GM18517 (cell line): ENCODE measurements around the gene SUN1.
"Not testable (repeated sequence)": the region's sequence is repeated elsewhere in the genome, so short reads cannot be mapped to it uniquely, and the experiment has no call there.

Experiments used
- ATAC-seq: cut with Tn5 transposase; IDR thresholded peaks from one replicate; pipeline ENCODE4 v1.9.1; 2021; ENCODE audit warnings: mild to moderate bottlenecking, moderate library complexity; ENCODE audit not compliant: unreplicated experiment

Gene SUN1, protein sequence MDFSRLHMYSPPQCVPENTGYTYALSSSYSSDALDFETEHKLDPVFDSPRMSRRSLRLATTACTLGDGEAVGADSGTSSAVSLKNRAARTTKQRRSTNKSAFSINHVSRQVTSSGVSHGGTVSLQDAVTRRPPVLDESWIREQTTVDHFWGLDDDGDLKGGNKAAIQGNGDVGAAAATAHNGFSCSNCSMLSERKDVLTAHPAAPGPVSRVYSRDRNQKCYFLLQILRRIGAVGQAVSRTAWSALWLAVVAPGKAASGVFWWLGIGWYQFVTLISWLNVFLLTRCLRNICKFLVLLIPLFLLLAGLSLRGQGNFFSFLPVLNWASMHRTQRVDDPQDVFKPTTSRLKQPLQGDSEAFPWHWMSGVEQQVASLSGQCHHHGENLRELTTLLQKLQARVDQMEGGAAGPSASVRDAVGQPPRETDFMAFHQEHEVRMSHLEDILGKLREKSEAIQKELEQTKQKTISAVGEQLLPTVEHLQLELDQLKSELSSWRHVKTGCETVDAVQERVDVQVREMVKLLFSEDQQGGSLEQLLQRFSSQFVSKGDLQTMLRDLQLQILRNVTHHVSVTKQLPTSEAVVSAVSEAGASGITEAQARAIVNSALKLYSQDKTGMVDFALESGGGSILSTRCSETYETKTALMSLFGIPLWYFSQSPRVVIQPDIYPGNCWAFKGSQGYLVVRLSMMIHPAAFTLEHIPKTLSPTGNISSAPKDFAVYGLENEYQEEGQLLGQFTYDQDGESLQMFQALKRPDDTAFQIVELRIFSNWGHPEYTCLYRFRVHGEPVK

DNA sequence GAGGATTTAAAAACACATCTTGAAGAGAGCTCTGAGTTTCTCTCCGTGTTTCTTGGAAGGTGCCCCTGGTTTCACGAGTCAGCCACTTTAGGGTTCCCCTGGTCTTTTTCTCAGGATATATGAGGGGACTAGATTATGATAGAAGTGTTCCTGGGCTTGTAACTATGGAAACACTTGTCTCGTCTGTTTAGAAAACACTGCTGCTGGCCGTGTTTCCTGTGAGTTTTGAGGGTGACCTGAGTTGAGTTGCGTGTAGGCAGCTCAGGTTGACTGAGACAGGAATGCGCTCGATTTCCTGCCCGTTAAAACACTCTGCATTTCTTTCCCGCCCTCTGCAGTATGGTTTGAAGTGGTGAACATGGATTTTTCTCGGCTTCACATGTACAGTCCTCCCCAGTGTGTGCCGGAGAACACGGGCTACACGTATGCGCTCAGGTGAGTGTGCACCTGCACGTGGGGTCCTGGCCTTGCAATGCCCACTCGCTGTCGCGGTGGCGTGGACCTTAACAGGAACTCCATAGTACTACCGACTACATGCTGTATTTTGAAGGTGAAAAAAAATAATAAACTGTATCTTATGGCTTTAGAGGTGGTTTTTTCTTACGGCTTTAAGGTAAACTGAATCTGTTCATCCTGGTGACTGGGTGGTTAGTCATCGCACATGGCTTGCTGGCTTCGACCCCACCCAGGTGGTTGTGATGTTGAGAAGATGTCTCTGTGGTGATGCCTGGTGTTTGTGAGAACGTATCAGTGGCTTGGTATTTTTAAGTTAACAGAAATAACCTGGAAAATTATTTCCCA is at the start of gene SUN1:
Gene SUN1 (plus strand): TSS at position 310 of the 801 bp plus-strand sequence. CDS start 49 bp downstream, at position 359.
- ATAC-seq = peak; percentile 28

DNA sequence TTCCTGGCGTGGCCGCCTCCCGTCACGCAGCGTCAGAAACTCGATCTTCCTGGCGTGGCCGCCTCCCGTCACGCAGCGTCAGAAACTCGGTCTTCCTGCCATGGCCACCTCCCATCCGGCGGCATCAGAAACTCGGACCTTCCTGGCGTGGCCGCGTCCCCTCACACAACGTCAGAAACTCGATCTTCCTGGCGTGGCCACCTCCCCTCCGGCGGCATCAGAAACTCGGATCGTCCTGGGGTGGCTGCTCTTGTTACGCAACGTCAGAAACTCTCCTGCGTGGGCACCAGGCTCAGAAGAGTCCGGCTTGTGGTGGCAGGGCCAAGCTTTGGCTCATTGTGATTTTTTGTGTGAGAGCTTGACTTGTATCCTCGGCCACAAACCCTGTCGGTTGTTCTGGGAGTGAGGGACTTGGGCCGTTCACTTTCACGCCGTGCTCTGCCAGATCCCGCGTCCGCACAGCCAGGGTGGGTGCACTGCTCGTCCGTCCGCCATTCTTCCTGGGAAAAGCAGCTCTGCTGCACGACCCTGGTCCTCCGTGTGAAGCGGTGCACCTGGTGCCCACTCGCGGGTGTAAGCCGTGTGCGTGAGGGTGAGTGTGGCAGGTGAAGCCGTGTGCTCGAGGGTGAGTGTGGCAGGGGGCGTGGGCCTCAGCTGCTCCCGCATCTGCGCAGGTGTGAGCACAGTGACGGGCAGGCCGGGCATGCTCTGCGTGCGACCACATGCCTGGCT is 49.4 kb upstream of the SUN1 start:
- no peak for ATAC-seq

DNA sequence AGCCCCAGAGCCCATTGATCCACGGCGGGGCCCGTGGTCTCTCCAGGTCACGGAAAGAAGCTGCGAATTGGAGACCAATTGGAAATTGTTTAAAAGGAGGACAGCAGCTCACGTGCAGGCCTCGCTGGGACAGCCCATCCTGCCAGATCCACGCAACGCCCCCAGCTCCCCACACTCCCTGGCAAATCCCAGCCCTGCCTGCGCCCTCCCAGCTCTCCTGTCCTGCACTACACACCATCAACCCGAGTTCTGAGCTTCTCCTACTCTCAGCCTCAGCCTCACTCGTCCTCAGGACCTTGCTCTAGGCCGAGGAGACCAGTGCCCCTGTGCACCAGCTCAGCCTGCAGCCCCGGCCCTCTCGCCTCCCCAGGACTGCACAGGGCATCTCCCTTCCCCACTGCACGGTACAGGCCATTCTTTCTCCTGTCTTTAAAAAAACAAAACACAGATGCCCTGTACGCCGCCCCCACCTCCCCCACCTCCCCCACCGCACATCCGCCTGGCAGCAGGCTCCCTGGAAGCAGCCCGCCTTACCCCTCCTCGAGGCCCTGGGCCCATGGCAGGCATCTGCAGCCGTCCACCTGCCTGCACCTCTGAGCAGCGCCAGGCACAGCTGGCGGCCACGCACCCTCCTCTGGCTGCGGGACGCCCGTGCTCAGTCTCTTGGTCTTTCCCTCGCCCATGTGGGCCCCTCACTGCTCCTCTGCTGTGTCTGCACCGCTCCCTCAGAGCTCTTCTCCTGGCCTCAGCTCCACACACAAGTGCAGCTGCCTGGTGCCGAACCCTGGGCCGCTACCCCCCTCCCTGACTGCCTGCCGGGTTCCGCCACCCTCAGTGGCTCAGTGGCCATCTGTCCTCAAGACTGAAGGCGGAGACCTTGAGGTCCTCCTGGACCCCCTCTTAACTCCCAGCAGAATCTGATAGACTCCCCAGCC is 48.5 kb upstream of the SUN1 start:
- ATAC-seq = no peak

DNA sequence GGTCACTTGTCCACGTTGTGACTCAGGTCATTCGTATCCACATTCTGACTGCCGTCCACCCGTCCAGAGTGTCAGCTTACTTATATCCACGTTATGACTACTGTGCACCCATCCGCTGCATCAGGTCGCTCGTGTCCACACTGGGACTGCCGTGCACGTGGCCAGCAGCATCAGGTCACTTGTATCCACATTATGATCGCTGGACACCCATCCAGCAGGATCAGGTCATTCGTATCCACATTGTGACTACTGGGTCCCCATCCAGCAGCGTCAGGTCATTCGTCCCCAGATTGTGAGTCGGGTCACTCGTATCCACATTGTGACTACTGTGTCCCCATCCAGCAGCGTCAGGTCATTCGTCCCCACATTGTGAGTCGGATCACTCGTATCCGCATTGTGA is 47.3 kb upstream of the SUN1 start:
- ATAC-seq = no peak

DNA sequence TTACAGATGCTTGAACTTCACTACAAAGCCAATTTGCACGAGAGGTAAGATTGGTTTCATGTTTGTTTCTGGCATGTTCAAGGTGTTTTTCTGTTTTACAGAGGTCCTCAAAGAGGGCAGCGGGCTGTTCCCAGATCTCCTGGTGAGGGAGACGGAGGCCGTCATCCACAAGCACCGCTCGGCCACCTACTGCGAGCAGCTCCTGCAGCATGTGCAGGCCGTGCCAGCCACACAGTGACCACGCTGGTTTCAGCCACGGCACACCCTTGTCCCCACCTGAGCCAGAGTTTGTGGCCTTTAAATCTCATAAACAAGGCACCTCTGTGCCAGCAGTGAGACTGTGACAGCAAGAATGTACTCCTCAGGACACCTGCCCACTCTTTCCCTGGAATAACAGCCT is 46.9 kb upstream of the SUN1 start:
- ATAC-seq = no peak

DNA sequence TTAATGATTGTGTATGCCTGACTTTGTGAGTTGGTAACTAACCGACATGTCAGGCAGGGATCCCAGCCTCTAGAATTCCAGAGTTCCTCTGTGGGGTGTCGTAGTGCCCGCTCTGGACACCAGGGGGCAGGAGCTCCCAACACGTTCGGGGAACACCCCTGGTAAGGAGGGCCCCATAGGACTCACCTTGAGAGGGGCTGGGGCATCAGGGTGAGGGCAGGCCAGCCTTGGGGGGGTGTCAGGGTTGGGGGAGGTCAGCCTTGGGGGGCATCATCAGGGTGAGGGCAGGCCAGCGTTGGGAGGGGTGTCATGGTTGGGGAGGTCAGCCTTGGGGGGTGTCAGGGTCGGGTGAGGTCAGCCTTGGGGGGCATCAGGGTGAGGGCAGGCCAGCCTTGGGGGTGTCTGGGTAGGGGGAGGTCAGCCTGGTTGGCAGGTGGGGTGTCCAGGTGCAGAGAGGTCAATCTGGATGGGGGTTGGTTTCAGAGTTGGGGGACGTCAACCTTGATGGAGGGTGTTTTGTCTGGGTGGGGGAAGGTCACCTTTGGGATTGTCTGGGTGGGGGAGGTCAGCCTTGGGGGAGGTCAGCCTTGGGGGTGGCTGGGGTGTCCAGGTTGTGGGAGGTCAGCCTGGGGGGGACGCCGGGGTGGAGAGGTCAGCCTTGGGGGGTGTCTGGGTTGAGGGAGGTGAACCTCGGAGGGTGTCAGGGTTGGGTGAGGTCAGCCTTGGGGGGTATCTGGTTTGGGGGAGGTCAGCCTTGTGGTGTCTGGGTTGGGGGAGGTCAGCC is 45.6 kb upstream of the SUN1 start:
- ATAC-seq = no peak

DNA sequence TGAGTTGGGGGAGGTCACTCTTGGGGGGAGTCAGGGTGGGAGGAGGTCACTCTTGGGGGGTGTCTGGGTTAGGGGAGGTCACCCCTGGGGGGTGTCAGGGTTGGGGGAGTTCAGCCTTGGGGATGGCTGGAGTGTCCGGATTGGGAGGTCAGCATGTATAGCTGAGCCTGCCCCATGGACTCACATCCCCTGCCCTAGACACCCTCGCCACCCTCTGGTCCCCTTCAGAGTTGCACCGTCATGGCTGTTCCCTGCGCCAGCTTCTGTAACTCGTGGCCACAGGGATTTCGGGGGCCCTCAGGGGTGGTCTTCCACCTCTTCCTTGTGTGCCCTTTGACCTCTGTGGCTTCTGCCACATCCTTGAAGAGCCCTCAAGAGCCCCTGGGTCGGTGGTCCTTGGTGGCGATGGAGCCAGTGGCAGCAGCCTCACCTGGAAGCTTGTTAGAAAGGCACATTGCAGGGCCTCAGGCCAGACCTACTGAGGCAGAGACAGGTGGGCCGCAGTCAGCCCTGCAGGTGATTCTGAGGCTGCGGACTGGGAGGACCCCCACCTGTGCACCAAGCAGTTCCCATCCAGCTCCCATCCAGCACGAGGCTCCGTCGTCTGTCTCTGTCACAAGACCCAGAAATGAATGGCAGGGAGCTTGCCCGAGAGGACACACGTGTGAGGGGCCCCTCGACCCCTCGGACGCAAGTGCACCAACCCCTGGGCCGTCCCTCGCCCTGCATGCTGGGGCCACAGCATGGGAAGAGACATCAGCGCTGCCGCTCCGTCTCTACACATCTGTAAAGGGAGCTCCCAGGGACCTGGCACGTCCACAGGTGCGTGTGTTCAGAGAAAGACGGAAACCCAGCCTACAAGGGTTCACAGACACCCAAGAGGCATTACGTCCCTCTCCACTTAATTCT is 44.7 kb upstream of the SUN1 start:
- ATAC-seq = no peak

DNA sequence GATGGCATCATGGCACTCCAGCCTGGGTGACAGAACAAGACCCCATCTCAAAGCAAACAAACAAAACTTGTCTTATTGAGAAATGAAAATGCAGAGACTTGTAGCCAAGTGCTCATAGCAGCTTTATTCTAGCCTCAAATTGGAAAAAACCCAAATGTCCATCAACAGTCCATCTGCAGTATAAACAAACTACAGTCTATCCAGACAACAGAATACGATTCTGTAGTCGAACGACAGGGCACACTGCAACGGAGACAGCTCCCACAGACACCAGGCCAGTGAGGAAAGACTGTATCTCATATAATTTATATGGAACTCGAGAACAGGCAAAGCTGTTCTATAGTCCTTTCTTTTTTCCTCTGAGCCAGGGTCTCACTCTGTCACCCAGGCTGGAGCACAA is 40.8 kb upstream of the SUN1 start:
- no peak for ATAC-seq

DNA sequence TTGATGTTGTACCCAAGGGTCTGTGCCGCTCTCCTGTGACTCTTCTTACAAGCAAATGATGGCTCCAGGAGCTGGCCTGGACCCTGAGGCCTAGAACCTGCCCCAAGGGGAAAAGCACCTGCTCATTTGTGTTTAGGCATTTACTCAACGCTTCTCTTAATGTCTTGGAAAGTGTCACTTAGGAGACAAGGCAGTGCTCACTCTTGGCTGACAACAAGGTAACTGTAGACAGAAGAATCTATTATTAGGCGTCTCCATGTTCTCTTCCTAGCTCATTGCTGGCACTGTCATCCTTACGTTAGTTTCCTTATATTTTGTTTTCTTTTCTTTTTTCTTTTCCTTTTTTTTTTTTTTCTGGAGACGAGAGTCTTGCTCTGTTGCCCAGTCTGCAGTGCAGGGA is 38.1 kb upstream of the SUN1 start:
- ATAC-seq = no peak

DNA sequence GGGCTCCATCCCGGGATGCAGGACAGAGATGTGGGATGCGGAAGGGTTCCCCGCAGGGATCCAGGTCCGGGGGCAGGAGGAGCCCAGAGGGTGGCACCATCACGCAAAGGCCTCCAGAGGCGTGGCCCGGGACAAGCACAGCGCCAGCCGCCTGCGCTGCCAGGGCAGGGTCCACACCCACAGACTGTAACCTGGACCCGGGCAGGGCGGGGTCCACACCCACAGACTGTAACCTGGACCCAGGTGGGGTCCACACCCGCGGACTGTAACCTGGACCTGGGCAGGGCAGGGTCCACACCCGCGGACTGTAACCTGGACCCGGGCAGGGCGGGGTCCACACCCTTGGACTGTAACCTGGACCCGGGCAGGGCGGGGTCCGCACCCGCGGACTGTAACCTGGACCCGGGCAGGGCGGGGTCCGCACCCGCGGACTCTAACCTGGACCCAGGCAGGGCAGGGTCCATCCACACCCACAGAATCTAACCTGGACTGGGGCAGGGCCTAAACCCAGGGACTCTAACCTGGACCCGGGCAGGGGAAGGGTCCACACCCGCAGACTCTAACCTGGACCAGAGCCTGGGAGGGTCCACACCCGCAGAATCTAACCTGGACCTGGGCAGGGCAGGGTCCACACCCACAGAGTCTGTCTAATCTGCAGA is 37.5 kb upstream of the SUN1 start:
- no peak for ATAC-seq

DNA sequence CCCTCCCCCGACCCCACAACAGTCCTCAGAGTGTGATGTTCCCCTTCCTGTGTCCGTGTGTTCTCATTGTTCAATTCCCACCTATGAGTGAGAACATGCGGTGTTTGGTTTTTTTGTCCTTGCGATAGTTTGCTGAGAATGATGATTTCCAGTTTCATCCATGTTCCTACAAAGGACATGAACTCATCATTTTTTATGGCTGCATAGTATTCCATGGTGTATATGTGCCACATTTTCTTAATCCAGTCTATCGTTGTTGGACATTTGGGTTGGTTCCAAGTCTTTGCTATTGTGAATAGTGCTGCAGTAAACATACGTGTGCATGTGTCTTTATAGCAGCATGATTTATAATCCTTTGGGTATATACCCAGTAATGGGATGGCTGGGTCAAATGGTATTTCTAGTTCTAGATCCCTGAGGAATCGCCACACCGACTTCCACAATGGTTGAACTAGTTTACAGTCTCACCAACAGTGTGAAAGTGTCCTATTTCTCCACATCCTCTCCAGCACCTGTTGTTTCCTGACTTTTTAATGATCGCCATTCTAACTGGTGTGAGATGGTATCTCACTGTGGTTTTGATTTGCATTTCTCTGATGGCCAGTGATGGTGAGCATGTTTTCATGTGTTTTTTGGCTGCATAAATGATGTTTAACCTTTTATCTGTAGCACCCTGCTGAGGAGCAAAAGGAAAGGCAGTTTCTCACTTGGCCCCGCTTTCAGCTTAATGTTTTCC is 35.7 kb upstream of the SUN1 start:
- ATAC-seq = not testable (repeated sequence)

DNA sequence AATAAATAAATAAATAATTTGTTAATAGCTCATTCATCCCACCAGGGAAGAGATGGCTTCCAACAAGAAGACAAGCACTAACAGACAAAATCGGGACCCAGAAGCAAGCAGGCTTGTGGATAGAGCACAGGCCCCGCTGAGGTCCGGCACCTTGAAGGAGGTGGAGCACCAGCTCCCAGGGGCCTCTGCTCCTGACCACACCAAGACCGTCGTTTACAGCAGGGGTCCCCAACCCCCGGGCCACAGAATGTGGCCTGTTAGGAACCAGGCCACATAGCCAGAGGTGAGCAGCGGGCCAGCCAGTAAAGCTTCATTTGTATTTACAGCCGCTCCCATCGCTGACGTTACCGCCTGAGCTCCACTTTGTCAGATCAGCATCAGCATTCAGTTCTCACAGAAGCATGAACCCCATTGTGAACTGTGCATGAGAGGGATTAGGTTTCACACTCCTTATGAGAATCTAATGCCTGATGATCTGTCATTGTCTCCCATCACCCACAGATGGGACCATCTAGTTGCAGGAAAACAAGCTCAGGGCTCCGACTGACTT is 33.3 kb upstream of the SUN1 start:
- ATAC-seq = no peak

DNA sequence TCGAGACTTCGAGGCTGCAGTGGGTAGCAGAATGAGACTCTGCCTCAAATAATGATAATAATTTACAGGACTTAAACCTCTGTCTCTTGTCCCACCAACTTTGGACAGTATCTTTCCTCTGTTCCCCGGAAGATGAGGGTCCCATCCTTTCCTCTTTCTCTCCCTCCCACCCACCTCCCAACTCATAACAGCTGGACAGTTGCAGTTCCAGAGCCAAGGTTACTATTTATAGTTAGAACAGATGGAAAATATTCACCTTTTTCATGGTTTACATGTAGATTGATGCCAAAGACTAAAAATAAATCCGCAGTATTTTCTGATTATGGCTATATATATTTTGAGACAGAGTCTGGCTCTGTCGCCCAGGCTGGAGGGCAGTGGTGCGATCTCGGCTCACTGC is 31.6 kb upstream of the SUN1 start:
- no peak for ATAC-seq

DNA sequence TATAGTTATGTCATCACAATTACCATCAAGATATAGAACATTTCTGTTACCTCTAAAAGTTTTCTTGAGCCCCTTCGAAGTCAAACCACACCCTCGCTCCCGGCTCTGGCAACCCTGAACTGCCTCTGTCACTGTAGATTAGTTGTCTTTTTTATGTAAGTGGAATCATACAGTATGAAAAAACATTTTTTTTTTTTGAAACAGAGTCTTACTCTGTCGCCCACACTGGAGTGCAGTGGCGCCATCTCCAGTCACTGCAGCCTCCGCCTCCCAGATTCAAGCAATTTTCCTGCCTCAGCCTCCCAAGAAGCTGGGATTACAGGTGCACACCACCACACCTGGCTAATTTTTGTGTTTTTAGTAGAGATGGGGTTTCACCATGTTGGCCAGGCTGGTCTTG is 30.9 kb upstream of the SUN1 start:
- not testable (repeated sequence) for ATAC-seq

DNA sequence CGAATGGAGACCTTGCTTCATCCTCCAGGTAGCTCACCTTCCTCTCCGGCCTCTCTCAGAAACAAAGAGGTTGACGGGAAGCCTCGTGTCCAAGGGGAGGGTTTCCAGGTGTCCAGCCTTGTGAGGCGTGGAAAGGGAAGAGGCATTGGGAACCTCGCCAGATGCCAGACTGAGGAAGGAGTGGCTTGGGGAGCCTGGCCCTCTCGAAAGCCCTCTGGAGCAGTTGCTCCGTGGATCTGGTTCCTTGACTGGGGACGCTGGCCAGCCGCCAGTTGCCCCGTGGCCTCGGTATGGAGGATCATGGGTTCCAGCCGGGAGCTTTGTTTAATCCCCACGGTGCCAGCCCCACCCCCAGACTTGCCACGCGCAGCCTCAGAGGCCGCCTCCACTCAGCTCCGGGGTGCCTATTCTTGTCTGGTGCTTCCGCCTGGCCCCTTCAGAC is 30.3 kb upstream of the SUN1 start:
- ATAC-seq = no peak

DNA sequence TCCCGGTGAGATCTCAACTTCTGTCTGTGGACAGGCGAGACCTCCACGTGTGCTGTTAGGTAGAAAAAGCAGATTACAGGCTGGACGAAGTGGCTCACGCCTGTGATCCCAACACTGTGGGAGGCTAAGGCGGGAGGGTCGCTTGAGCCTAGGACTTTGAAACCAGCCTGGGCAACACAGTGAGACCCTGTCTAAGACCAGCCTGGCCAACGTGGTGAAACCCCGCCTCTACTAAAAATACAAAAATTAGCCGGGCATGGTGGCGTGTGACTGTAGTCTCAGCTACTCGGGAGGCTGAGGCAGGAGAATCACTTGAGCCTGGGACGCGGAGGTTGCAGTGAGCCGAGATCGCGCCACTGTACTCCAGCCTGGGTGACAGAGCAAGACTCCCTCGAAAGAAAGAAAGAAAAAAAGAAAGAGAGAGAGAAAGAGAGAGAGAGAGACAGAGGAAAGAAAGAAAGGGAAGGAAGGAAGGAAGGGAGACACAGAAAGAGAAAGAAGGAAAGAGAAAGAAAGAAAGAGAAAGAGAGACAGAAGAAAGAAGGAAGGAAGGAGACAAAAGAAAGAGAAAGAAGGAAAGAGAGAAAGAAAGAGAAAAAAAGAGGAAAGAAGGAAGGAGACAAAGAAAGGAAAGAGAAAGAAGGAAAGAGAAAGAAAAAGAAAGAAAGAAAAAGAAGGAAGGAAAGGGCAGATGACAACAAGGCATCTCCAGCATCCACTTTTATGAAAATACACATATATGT is 29.6 kb upstream of the SUN1 start:
- ATAC-seq = no peak
